Measurements from ENCODE around the gene B3GALT6. TPM values are rescaled to one million over a fixed set of nuclear protein-coding genes. Genes with fewer than 3 reads are reported as not detected.

The B3GALT6 gene
- total and polyA plus RNA-seq, 2 experiments from 2014 or later = 5.5 to 26.5 TPM

GRCh38 chr1:1281533-1282321, 49.7 kb downstream of the B3GALT6 start:
- no peak overlapping the region for H2AFZ ChIP-seq
- no peaks in the 10 kb centered on the region for H3K9me2 ChIP-seq (ENCODE audit: insufficient read depth)
- DNase-seq (ENCODE audit: low spot score) = no peak
- no peaks in the 10 kb centered on the region for H3K27me3 ChIP-seq (ENCODE audit: insufficient read depth)
- H3K4me1 ChIP-seq (ENCODE audit: insufficient read depth) = no peaks in the 10 kb centered on the region
- ATAC-seq = no peak; the same call in 2 of the 3 replicates
- H3K79me2 ChIP-seq (replicated peaks; ENCODE audit: insufficient read depth) = no peaks in the 10 kb centered on the region
- H3K4me3 Mint-ChIP-seq = no peak overlapping the region
- H3K4me3 ChIP-seq = no peak overlapping the region
- no peak overlapping the region for H3K27ac Mint-ChIP-seq
- no peak overlapping the region for H3K27ac ChIP-seq (ENCODE audit: low read depth)
- H3K36me3 Mint-ChIP-seq (ENCODE audit: low read depth) = no peaks in the 10 kb centered on the region
- H4K20me1 ChIP-seq (replicated peaks; ENCODE audit: insufficient read depth) = no peaks in the 10 kb centered on the region
- H3K27me3 Mint-ChIP-seq (ENCODE audit: insufficient read depth, low read depth, poor library complexity) = peaks cover 13% of the 10 kb centered on the region
- no peaks in the 10 kb centered on the region for H3K36me3 ChIP-seq (ENCODE audit: insufficient read depth)
- no peak for TF ChIP-seq EZH2 (IDR thresholded peaks at IDR 0.05; ENCODE audit: low read depth, unreplicated experiment)
- TF ChIP-seq REST (IDR thresholded peaks at IDR 0.05; ENCODE audit: unreplicated experiment) = no peak
- TF ChIP-seq, protein P1, sequence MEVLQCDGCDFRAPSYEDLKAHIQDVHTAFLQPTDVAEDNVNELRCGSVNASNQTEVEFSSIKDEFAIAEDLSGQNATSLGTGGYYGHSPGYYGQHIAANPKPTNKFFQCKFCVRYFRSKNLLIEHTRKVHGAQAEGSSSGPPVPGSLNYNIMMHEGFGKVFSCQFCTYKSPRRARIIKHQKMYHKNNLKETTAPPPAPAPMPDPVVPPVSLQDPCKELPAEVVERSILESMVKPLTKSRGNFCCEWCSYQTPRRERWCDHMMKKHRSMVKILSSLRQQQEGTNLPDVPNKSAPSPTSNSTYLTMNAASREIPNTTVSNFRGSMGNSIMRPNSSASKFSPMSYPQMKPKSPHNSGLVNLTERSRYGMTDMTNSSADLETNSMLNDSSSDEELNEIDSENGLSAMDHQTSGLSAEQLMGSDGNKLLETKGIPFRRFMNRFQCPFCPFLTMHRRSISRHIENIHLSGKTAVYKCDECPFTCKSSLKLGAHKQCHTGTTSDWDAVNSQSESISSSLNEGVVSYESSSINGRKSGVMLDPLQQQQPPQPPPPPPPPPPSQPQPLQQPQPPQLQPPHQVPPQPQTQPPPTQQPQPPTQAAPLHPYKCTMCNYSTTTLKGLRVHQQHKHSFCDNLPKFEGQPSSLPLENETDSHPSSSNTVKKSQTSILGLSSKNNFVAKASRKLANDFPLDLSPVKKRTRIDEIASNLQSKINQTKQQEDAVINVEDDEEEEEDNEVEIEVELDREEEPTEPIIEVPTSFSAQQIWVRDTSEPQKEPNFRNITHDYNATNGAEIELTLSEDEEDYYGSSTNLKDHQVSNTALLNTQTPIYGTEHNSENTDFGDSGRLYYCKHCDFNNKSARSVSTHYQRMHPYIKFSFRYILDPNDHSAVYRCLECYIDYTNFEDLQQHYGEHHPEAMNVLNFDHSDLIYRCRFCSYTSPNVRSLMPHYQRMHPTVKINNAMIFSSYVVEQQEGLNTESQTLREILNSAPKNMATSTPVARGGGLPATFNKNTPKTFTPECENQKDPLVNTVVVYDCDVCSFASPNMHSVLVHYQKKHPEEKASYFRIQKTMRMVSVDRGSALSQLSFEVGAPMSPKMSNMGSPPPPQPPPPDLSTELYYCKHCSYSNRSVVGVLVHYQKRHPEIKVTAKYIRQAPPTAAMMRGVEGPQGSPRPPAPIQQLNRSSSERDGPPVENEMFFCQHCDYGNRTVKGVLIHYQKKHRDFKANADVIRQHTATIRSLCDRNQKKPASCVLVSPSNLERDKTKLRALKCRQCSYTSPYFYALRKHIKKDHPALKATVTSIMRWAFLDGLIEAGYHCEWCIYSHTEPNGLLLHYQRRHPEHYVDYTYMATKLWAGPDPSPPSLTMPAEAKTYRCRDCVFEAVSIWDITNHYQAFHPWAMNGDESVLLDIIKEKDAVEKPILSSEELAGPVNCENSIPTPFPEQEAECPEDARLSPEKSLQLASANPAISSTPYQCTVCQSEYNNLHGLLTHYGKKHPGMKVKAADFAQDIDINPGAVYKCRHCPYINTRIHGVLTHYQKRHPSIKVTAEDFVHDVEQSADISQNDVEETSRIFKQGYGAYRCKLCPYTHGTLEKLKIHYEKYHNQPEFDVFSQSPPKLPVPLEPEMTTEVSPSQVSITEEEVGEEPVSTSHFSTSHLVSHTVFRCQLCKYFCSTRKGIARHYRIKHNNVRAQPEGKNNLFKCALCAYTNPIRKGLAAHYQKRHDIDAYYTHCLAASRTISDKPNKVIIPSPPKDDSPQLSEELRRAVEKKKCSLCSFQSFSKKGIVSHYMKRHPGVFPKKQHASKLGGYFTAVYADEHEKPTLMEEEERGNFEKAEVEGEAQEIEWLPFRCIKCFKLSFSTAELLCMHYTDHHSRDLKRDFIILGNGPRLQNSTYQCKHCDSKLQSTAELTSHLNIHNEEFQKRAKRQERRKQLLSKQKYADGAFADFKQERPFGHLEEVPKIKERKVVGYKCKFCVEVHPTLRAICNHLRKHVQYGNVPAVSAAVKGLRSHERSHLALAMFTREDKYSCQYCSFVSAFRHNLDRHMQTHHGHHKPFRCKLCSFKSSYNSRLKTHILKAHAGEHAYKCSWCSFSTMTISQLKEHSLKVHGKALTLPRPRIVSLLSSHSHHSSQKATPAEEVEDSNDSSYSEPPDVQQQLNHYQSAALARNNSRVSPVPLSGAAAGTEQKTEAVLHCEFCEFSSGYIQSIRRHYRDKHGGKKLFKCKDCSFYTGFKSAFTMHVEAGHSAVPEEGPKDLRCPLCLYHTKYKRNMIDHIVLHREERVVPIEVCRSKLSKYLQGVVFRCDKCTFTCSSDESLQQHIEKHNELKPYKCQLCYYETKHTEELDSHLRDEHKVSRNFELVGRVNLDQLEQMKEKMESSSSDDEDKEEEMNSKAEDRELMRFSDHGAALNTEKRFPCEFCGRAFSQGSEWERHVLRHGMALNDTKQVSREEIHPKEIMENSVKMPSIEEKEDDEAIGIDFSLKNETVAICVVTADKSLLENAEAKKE (CRISPR knock-in tag; IDR thresholded peaks at IDR 0.05) = no peak
- no peak for TF ChIP-seq CTCF (conservative IDR thresholded peaks at IDR 0.05; ENCODE audit: low read depth in 2 of 2)
- TF ChIP-seq, protein P2, sequence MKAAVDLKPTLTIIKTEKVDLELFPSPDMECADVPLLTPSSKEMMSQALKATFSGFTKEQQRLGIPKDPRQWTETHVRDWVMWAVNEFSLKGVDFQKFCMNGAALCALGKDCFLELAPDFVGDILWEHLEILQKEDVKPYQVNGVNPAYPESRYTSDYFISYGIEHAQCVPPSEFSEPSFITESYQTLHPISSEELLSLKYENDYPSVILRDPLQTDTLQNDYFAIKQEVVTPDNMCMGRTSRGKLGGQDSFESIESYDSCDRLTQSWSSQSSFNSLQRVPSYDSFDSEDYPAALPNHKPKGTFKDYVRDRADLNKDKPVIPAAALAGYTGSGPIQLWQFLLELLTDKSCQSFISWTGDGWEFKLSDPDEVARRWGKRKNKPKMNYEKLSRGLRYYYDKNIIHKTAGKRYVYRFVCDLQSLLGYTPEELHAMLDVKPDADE (IDR thresholded peaks at IDR 0.05) = no peak
- TF ChIP-seq CREB1 (CRISPR knock-in tag; IDR thresholded peaks at IDR 0.05; ENCODE audit: low read depth) = no peak
- no peak for TF ChIP-seq ZNF331 (CRISPR knock-in tag; IDR thresholded peaks at IDR 0.05; ENCODE audit: low read depth)
- TF ChIP-seq POLR2AphosphoS5 (IDR thresholded peaks at IDR 0.05; ENCODE audit: low read depth) = no peak
- no peak for TF ChIP-seq NANOG (IDR thresholded peaks at IDR 0.05; ENCODE audit: borderline replicate concordance)
- TF ChIP-seq STAT1 (IDR thresholded peaks at IDR 0.05; ENCODE audit: unreplicated experiment) = no peak
- TF ChIP-seq JUNB (IDR thresholded peaks at IDR 0.05; ENCODE audit: unreplicated experiment) = no peak
- TF ChIP-seq EZH2phosphoT487 (IDR thresholded peaks at IDR 0.05; ENCODE audit: unreplicated experiment) = no peak
- no peak for TF ChIP-seq ZNF114 (CRISPR knock-in tag; IDR thresholded peaks at IDR 0.05)
- peaks cover under 1% of the 10 kb centered on the region; the same call in 1 of the 3 replicates for H3K9me3 Mint-ChIP-seq
- H3F3A ChIP-seq (replicated peaks; ENCODE audit: low read depth) = no peaks in the 10 kb centered on the region
- H3K4me1 Mint-ChIP-seq = no peaks in the 10 kb centered on the region; the same call in 2 of the 3 replicates
- H3K4me2 ChIP-seq = no peak overlapping the region

Data from GM23338 (cell line).